AG04450 (cell line): Measurements from ENCODE around the gene SGK1. TPM values are rescaled to one million over a fixed set of nuclear protein-coding genes. Genes with fewer than 3 reads are reported as not detected.

Experiments
- CTCF ChIA-PET: fragments of 300-600, 350-600 bp; formaldehyde crosslinking; extraction: SDS; loops from one replicate; lab custom pipeline; 2022; ENCODE audit warnings: antibody characterized with exemption, inconsistent platforms; lab: Charles Lee
- POLR2A ChIA-PET: fragments of 350-600 bp; formaldehyde crosslinking; extraction: SDS; loops from one replicate; lab custom pipeline; 2021; ENCODE audit warnings: antibody characterized with exemption, inconsistent platforms; lab: Yijun Ruan, JAX
- DNase-seq: peaks from one replicate; pipeline ENCODE4 v3.0.0-alpha.2; 2011; ENCODE audit warnings: low read depth, low spot score
- H3K27ac ChIP-seq: one replicate; pipeline ENCODE4 v1.5.1; 2012; ENCODE audit warnings: low read depth, low read length, control low read depth
- H3K27me3 ChIP-seq: one replicate; pipeline ENCODE4 v1.6.0; 2012; ENCODE audit warnings: low read length; ENCODE audit not compliant: control insufficient read depth, insufficient read depth
- H3K4me3 ChIP-seq: 2 replicates; pipeline ENCODE4 v1.5.1; 2011; ENCODE audit warnings: mild to moderate bottlenecking, low read depth, low read length, control low read depth
- H3K9me3 ChIP-seq: 2 replicates; pipeline ENCODE4 v1.5.1; 2012; ENCODE audit warnings: low read length; ENCODE audit not compliant: control insufficient read depth, insufficient read depth
- polyA plus RNA-seq: library from polyadenylated mRNA; depleted of rRNA; stranded (reverse); fragments of >200 nt; gene quantifications from 2 replicates; pipeline ENCODE4 v1.2.3, GENCODE V29; 2011
- small RNA-seq: library from RNA; depleted of rRNA; stranded (forward); fragments of <200 nt; gene quantifications from one replicate; pipeline ENCODE3, GENCODE V24; 2012; ENCODE audit warnings: low read depth; ENCODE audit not compliant: insufficient read length
- TF ChIP-seq, protein P1 (sequence below): IDR thresholded peaks from 2 replicates; pipeline ENCODE4 v1.5.1; 2011; ENCODE audit warnings: low read depth, low read length, control low read depth, inconsistent platforms

The SGK1 gene
- polyA plus RNA-seq, 1 experiment, result 120 TPM

- TF ChIP-seq, protein P1, sequence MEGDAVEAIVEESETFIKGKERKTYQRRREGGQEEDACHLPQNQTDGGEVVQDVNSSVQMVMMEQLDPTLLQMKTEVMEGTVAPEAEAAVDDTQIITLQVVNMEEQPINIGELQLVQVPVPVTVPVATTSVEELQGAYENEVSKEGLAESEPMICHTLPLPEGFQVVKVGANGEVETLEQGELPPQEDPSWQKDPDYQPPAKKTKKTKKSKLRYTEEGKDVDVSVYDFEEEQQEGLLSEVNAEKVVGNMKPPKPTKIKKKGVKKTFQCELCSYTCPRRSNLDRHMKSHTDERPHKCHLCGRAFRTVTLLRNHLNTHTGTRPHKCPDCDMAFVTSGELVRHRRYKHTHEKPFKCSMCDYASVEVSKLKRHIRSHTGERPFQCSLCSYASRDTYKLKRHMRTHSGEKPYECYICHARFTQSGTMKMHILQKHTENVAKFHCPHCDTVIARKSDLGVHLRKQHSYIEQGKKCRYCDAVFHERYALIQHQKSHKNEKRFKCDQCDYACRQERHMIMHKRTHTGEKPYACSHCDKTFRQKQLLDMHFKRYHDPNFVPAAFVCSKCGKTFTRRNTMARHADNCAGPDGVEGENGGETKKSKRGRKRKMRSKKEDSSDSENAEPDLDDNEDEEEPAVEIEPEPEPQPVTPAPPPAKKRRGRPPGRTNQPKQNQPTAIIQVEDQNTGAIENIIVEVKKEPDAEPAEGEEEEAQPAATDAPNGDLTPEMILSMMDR, result no peak
- ChIA-PET POLR2A (no interaction called here), CTCF (interaction anchor here (0.8 to 5.1 kb wide), 32 partner anchors 11 to 882 kb away, joined by 3 to 109 read pairs (median 6); no protein-coding TSS in a partner anchor)
- no peak for DNase-seq
- Histone ChIP-seq H3K9me3 (no peaks in the 10 kb centered on the region), H3K4me3 (no peak overlapping the region), H3K27ac (no peak overlapping the region), H3K27me3 (no peaks in the 10 kb centered on the region)
Measured at GRCh38 chr6:134122775-134123174, 195.1 kb downstream of the SGK1 start.

DNA sequence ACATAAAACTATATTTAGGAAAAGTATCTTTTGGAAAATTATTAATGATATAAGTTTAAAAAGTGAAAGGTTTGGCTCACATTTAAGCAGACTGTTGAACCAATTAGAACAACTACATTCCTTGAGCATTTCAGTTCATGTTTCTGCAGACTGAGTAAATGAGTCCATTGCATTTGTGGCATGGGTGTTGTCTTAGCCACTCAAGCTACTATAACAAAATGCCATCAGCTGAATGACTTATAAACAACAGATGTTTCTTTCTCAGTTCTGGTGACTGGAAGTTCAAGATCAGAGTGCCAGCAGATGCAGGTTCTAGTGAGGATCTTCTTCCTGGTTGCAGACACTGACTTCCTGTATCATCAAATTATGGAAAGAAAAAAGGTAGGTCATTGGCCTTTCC lies 198.4 kb downstream of the SGK1 start:
- no peak overlapping the region for H3K27ac ChIP-seq
- ChIA-PET POLR2A (no interaction called here), CTCF (no interaction called here)
- no peaks in the 10 kb centered on the region for H3K27me3 ChIP-seq
- H3K9me3 ChIP-seq, result no peaks in the 10 kb centered on the region; the same call in 1 of the 2 replicates
- H3K4me3 ChIP-seq, result no peak overlapping the region
- DNase-seq, result no peak
- TF ChIP-seq, protein P1, result no peak

Small RNAs within 50 kb of the gene (small RNA-seq; reads per million reads assigned to genes)
- not detected for gene RF00019
- not detected for gene RN7SL408P
- not detected for gene RNA5SP218
- gene RPS29P32, result not detected
